Testis (tissue), 2 donors: ENCODE measurements around the gene ZNF655.

Experiments used
- CTCF ChIP-seq, 3 experiments: fragments of 450-650 bp in 2 of 3; fragments of 200-600 bp in 1 of 3; sonication (generic) in 1 of 3; IDR thresholded peaks; one replicate each; pipeline ENCODE4 v1.5.1; 2016 to 2019; ENCODE audit warnings: antibody characterized with exemption in 3 of 3, mild to moderate bottlenecking in 2 of 3, moderate library complexity in 1 of 3
- POLR2A ChIP-seq: fragments of 450-650 bp; IDR thresholded peaks from one replicate; pipeline ENCODE4 v1.6.1; 2017; ENCODE audit warnings: antibody characterized with exemption, mild to moderate bottlenecking, moderate library complexity

GRCh38 chr7:99551334-99551733, 7.1 kb upstream of the ZNF655 start:
- TF ChIP-seq CTCF (IDR thresholded peaks at IDR 0.05) = no peak
- TF ChIP-seq POLR2A = no peak
